Keratinocyte (primary cell): Measurements from ENCODE around the gene OR10C1.

Source experiments
- CTCF ChIP-seq, 3 experiments: IDR thresholded peaks in 1 of 3; conservative IDR thresholded peaks in 1 of 3; optimal IDR thresholded peaks in 1 of 3; 2 replicates in 2 of 3; 3 replicates in 1 of 3; pipeline versions ENCODE3 to v1.5.1; 2011; ENCODE audit warnings: low read length in 3 of 3, mild to moderate bottlenecking in 3 of 3, moderate library complexity in 2 of 3, control low read depth in 1 of 3, inconsistent platforms in 1 of 3; ENCODE audit not compliant: insufficient read depth in 2 of 3; ENCODE audit errors: extremely low read depth in 1 of 3
- EZH2 ChIP-seq: IDR thresholded peaks from one replicate; pipeline ENCODE4 v1.6.1; 2012; ENCODE audit warnings: inconsistent platforms, mild to moderate bottlenecking, low read length, moderate library complexity

DNA sequence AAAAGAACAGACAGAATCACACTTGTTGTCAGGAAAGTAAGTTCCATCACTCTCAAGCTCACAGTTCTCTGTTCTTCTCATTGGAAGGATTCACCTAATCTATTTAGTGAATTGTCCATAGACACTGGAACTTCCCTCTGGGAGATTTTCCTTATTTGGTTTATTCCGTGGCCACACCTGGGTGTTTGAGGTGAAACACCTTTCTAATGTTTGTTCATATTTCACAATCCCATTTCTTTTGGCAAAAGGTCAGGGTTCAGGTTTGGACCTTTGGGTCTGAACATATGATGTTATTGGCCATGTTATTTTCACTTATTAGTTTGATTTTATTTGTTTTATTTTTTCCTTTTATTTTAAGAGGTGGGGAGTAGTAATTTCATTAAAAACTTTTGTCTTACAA is 44.6 kb downstream of the OR10C1 start:
- TF ChIP-seq EZH2 = no peak
- no peak for TF ChIP-seq CTCF (optimal IDR thresholded peaks at IDR 0.05 in 1 of 3, IDR thresholded peaks at IDR 0.05 in 1 of 3, conservative IDR thresholded peaks at IDR 0.05 in 1 of 3; ENCODE audit: extremely low read depth in 1 of 3, insufficient read depth in 2 of 3, low read length in 3 of 3)
